LNCaP clone FGC (cell line): ENCODE data around the gene NCBP3.

Experiments
- DNase-seq: peaks from one replicate; pipeline ENCODE4 v3.0.0-alpha.2; 2011; ENCODE audit warnings: low read depth
- H3K4me3 ChIP-seq: 2 replicates; pipeline ENCODE4 v1.5.1; 2011; ENCODE audit warnings: mild to moderate bottlenecking, low read depth, low read length, control low read depth
- CTCF ChIP-seq: IDR thresholded peaks from 2 replicates; pipeline ENCODE4 v1.5.1; 2012; ENCODE audit warnings: mild to moderate bottlenecking; ENCODE audit not compliant: control insufficient read depth, insufficient read depth; ENCODE audit errors: extremely low read depth

NCBP3 gene

GRCh38 chr17:3887804-3888203 lies 41.8 kb upstream of the NCBP3 start:
- no peak for TF ChIP-seq CTCF

GRCh38 chr17:3887394-3887793 lies 41.3 kb upstream of the NCBP3 start:
- TF ChIP-seq CTCF: no peak
- no peak for DNase-seq
- H3K4me3 ChIP-seq: no peak overlapping the region

More at GRCh38 chr17:3887804-3888203, 41.8 kb upstream of the NCBP3 start:
- H3K4me3 ChIP-seq: peak overlapping the region; percentile 41
- no peak for DNase-seq

- TF ChIP-seq CTCF: no peak
- no peak overlapping the region for H3K4me3 ChIP-seq
- no peak for DNase-seq
These were observed 40.7 kb upstream of the NCBP3 start for GRCh38 chr17:3886776-3887175.

- H3K4me3 ChIP-seq: no peak overlapping the region
- TF ChIP-seq CTCF: no peak
- DNase-seq: no peak
These were observed 39.9 kb upstream of the NCBP3 start for GRCh38 chr17:3885970-3886369.

- DNase-seq: no peak
- TF ChIP-seq CTCF: no peak
- no peak overlapping the region for H3K4me3 ChIP-seq
These were observed 39.2 kb upstream of the NCBP3 start for GRCh38 chr17:3885271-3885670.

- no peak for TF ChIP-seq CTCF
- no peak for DNase-seq
- no peak overlapping the region for H3K4me3 ChIP-seq
These were observed 38.1 kb upstream of the NCBP3 start for GRCh38 chr17:3884188-3884587.

GRCh38 chr17:3882276-3882675 lies 36.2 kb upstream of the NCBP3 start:
- no peak overlapping the region for H3K4me3 ChIP-seq
- no peak for DNase-seq
- no peak for TF ChIP-seq CTCF
